GM21515 (cell line): ENCODE data around the gene ADGRF3.
"Not testable (repeated sequence)": the region's sequence is repeated elsewhere in the genome, so short reads cannot be mapped to it uniquely, and the experiment has no call there.

ENCODE experiments used
- ATAC-seq: cut with Tn5 transposase; IDR thresholded peaks from one replicate; pipeline ENCODE4 v1.9.1; 2021; ENCODE audit not compliant: unreplicated experiment

ADGRF3 gene

GRCh38 chr2:26283606-26284005, 63.0 kb downstream of the ADGRF3 start:
- ATAC-seq: no peak

GRCh38 chr2:26281226-26281625, 65.4 kb downstream of the ADGRF3 start:
- no peak for ATAC-seq

- ATAC-seq: no peak
Measured at GRCh38 chr2:26279886-26280285, 66.7 kb downstream of the ADGRF3 start.

GRCh38 chr2:26276484-26277227, 69.9 kb downstream of the ADGRF3 start:
- ATAC-seq: no peak

- ATAC-seq: no peak
Measured at GRCh38 chr2:26274058-26274613, 72.5 kb downstream of the ADGRF3 start.

GRCh38 chr2:26273501-26273900, 73.1 kb downstream of the ADGRF3 start:
- ATAC-seq: no peak

- no peak for ATAC-seq
Measured at GRCh38 chr2:26270373-26270772, 76.2 kb downstream of the ADGRF3 start.

- ATAC-seq: no peak
Measured at GRCh38 chr2:26269571-26270158, 76.9 kb downstream of the ADGRF3 start.

GRCh38 chr2:26268670-26269385, 77.8 kb downstream of the ADGRF3 start:
- not testable (repeated sequence) for ATAC-seq

- no peak for ATAC-seq
Measured at GRCh38 chr2:26268213-26268612, 78.4 kb downstream of the ADGRF3 start.

- ATAC-seq: not testable (repeated sequence)
Measured at GRCh38 chr2:26258836-26259235, 87.8 kb downstream of the ADGRF3 start.
